ENCODE data around the gene KBTBD4.

KBTBD4 gene

GRCh38 chr11:47578524-47579494 lies at the start of gene KBTBD4, which contains the start of gene NDUFS3:
TSS of gene KBTBD4 (minus strand) at chr11:47578970. CDS start at chr11:47578951, 19 bp downstream.
TSS of gene NDUFS3 (plus strand) at chr11:47579074. CDS start at chr11:47579092, 18 bp downstream.
- peak; percentile 68 for DNase-seq (ENCODE audit: low read depth)

- DNase-seq (ENCODE audit: low read depth) = no peak
Observed at GRCh38 chr11:47628026-47628425, 49.3 kb upstream of the KBTBD4 start.

- DNase-seq (ENCODE audit: low read depth) = no peak
Observed at GRCh38 chr11:47626234-47626633, 47.5 kb upstream of the KBTBD4 start.

GRCh38 chr11:47620836-47621378 lies 42.1 kb upstream of the KBTBD4 start:
- no peak for DNase-seq (ENCODE audit: low read depth)

- peak; percentile 28 for DNase-seq (ENCODE audit: low read depth)
Observed at GRCh38 chr11:47617417-47617809, 38.6 kb upstream of the KBTBD4 start.

- peak; percentile 61 for DNase-seq (ENCODE audit: low read depth)
Observed at GRCh38 chr11:47616726-47617416, 38.1 kb upstream of the KBTBD4 start.

GRCh38 chr11:47615249-47615648 lies 36.5 kb upstream of the KBTBD4 start:
- DNase-seq (ENCODE audit: low read depth) = no peak

- DNase-seq (ENCODE audit: low read depth) = no peak
Observed at GRCh38 chr11:47611348-47611794, 32.6 kb upstream of the KBTBD4 start.

GRCh38 chr11:47609675-47610074 lies 30.9 kb upstream of the KBTBD4 start:
- no peak for DNase-seq (ENCODE audit: low read depth)

GRCh38 chr11:47607380-47607779 lies 28.6 kb upstream of the KBTBD4 start:
- DNase-seq (ENCODE audit: low read depth) = peak; percentile 83

GRCh38 chr11:47606731-47607130 lies 28.0 kb upstream of the KBTBD4 start:
- DNase-seq (ENCODE audit: low read depth) = no peak

GRCh38 chr11:47605921-47606320 lies 27.2 kb upstream of the KBTBD4 start:
- DNase-seq (ENCODE audit: low read depth) = no peak

- no peak for DNase-seq (ENCODE audit: low read depth)
Observed at GRCh38 chr11:47603295-47603694, 24.5 kb upstream of the KBTBD4 start.

GRCh38 chr11:47599902-47600301 lies 21.1 kb upstream of the KBTBD4 start:
- DNase-seq (ENCODE audit: low read depth) = no peak

- DNase-seq (ENCODE audit: low read depth) = no peak
Observed at GRCh38 chr11:47595967-47596366, 17.2 kb upstream of the KBTBD4 start.

- no peak for DNase-seq (ENCODE audit: low read depth)
Observed at GRCh38 chr11:47595029-47595428, 16.3 kb upstream of the KBTBD4 start.

GRCh38 chr11:47593934-47594855 lies 15.4 kb upstream of the KBTBD4 start, which contains the start of gene C1QTNF4:
TSS of gene C1QTNF4 (minus strand) at chr11:47594411. CDS start at chr11:47590810, 3,601 bp downstream.
- DNase-seq (ENCODE audit: low read depth) = no peak

GRCh38 chr11:47593492-47593933 lies 14.7 kb upstream of the KBTBD4 start:
- DNase-seq (ENCODE audit: low read depth) = no peak

- no peak for DNase-seq (ENCODE audit: low read depth)
Observed at GRCh38 chr11:47592970-47593369, 14.2 kb upstream of the KBTBD4 start.

- DNase-seq (ENCODE audit: low read depth) = no peak
Observed at GRCh38 chr11:47592251-47592650, 13.5 kb upstream of the KBTBD4 start.

- no peak for DNase-seq (ENCODE audit: low read depth)
Observed at GRCh38 chr11:47591764-47592163, 13.0 kb upstream of the KBTBD4 start.
